HG03196 (cell line): Measurements from ENCODE around the gene NME4.
"Not testable (repeated sequence)": the region's sequence is repeated elsewhere in the genome, so short reads cannot be mapped to it uniquely, and the experiment has no call there.

Experiments
- ATAC-seq: cut with Tn5 transposase; IDR thresholded peaks from one replicate; pipeline ENCODE4 v1.9.1; 2021; ENCODE audit not compliant: unreplicated experiment

NME4 gene

DNA sequence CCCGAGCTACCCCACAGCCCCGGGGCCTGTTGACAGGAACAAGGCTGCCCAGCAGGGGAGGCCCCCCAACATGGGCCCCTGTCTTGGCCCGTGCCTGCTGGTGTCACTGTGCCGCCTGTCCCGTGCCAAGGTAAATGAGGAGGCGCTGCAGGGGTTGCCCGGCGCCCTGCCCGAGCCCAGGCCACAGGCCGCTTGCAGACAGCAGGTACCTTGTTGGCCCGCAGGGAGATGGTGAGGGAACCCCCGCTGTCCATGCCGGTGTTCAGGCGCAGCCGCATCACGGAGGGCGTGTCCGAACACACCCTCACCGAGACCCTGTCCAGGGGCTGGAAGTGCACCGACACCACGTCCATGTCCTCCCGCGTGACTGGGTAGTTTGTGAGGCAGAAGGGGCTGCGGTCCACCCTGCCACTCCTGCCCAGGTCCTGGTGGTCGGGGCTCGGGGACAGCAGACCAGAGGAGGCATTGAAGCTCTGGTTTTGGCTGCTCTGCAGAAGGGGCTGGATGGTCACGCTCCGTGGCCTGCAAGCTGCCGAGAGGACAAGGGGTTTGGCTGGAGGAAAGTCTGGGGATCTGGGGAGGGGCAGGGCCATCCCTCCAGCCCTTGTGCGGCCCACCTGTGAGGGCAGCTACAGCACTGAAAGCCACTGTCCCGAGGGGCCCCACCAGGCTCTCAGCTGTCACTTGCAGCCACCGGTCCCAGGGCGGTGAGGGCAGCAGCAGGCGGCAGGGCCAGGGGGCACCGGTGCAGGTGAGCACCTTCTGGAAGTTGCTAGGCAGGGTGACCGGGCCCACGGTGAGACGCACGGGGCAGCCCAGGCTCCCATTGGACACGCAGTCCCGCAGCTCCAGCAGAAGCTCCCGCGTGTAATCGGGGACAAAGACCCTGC lies 20.8 kb upstream of the NME4 start:
- ATAC-seq: no peak

DNA sequence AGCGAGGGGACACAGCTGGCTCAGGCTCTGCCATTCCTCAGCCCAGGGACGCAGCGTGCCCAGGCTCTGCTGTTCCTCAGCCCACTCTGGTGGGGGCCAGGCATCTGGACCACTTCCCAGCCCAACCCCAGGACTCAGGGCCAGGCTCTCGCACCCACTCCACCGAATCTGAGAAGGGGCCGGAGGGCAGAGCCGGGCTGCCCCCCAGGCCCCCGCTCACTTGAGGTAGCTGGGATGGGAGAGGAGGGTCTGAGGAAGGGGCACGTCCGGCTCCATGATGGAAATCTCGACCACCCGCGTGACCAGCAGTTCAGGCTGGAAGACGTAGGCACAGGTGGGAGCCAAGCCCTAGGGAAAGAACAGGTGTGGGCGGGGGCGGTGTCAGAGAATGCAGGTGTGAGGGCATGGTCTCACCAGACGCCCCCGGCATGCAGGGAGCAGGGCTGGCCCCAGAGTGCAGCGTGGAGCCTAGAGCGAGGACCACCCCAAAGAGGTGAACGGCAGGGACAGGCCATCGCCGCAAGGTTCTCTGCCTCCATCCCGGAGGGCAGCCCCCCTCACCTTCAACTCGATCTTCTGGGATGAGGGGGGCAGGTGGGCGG lies 20.1 kb upstream of the NME4 start:
- ATAC-seq: no peak

DNA sequence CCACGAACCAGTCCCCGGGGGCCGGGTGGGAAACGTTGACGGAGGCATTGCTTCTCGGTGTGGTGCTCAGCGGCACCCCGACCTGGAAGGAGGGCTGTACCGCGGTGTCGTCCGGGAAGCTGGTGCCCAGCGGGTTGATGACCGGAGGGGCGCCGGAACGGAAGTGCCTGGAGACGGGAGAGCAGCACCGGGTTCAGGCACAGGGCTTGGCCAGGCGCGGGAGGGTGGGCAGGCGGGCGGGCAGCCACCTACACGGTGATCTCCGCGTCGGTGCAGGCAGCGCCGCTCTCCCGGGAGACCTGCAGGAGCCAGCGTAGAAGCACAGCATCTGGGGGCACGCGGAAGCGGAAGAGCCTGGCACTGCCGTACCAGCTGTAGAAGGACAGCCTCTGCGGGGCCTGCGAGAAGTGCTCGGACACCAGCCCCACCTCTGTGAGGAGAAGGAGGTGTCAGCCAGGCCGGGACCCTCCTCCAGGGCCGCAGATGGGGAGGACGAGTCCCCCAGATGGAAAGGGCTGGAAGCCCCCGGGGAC lies 19.5 kb upstream of the NME4 start:
- no peak for ATAC-seq

DNA sequence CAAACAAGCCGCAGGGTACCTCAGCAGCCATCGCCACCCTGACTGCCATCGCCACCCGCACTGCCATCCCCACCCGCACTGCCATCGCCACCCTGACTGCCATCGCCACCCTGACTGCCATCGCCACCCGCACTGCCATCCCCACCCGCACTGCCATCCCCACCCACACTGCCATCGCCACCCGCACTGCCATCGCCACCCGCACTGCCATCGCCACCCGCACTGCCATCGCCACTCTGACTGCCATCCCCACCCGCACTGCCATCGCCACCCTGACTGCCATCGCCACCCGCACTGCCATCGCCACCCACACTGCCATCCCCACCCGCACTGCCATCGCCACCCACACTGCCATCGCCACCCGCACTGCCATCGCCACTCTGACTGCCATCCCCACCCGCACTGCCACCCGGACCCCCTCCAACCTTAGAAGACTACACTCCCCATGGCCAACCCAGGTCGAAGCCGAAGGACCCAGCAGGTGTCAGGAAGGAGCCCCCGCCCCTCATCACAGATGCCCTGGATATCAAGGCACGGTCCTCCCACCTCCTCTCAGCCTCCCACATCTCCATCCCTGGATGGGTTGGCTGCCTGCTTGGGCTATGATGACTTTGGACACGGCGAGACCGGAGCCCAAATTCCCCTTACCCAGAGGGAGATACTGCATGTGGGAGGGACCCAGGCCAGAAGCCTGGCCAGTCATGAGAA lies 18.7 kb upstream of the NME4 start:
- ATAC-seq: not testable (repeated sequence)

DNA sequence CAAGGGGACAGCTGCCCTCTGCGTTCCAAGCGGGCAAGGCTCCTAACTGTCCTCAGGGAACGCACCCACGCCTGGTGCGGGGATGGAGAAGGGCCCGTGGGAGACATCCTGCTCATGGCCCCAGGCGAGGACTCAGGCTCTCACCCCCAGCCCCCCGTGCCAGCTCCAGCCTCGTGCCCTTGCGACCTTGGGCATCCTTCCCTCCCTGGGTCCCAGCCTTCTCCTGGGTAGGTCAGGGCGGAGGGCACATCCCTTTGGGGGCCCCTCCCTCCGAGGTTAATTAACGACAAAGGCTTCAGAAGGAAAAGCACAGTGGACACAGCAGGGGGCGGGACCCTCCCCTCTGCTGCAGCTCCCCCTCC lies 18.2 kb upstream of the NME4 start:
- no peak for ATAC-seq

DNA sequence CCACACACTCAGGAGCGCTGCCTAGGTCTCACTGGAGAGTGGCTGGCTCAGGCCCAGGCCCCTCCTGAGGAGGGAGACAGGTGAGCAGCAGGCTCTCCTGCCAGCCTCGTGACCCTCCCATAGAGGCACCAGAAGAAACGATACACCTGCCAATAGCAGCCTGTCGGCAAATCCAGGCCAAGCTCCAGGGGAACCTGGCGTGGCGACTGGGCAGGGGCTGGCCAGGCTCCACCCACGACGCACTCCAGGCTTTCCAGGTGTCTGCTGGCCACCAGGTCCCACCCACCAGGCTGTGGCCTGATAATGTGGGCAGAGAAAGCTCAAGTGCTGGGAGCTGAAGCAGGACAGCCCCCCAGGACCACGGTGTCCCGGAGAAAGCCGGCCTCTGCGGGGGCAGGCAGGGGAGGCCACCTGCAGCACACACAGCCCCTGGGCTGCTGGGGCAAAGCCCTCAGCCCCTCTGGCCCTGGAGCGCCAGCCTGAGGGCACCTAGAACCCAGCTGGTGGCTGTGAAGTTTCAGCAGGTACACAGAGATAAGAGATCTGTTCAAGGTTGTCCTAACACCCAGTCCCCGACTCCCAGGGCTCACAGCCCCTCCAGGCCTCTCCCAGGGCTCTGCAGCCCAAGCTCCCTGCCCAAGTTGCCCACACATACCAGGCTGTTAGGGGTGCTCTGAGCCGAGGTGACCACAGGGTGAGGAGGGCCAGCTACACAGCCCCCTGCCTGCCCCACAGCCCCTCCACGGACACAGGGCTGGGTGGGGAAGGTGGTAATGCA lies 17.6 kb upstream of the NME4 start:
- ATAC-seq: no peak

DNA sequence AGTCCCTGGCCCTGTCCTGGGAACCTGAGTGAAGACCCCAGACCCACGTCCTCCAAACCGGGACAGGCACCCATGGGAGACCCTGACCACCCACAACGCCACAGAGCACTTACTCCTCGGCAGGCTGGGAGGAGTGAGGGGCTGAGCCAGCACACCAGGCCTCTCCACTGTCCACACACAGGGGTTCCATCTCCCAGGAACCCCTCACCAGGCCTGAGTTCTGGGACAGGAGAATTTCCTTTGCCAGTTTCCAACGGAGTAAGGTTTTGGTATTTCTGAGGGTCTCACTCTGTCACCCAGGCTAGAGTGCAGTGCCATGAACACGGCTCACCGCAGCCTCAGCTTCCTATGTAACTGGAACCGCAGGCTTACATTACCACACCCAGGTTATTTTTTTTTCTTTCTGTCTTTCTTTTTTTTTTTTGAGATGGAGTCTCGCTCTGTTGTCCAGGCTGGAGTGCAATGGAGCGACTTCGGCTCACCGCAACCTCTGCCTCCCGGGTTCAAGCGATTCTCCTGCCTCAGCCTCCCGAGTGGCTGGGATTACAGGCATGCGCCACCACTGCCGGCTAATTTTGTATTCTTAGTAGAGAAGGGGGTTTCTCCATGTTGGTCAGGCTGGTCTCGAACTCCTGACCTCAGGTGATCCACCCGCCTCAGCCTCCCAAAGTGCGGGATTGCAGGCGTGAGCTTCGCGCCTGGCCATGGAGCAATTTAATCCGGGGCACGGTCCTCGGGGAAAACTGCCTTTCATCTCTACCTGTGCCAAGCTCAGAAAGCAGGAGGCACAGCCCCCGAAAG lies 16.8 kb upstream of the NME4 start:
- no peak for ATAC-seq

DNA sequence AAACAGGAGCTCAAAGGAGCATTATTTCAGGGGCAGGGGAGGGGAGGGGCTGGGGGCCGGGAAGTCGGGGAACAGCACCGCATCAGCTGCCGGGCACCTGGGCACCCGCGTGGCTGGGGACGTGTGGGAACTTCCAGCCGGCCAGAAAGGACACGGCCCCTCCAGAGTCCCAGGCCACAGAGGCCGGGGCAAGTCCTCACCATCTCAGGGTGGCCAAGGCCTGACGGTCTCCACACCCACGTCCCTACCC lies 16.3 kb upstream of the NME4 start:
- ATAC-seq: no peak

DNA sequence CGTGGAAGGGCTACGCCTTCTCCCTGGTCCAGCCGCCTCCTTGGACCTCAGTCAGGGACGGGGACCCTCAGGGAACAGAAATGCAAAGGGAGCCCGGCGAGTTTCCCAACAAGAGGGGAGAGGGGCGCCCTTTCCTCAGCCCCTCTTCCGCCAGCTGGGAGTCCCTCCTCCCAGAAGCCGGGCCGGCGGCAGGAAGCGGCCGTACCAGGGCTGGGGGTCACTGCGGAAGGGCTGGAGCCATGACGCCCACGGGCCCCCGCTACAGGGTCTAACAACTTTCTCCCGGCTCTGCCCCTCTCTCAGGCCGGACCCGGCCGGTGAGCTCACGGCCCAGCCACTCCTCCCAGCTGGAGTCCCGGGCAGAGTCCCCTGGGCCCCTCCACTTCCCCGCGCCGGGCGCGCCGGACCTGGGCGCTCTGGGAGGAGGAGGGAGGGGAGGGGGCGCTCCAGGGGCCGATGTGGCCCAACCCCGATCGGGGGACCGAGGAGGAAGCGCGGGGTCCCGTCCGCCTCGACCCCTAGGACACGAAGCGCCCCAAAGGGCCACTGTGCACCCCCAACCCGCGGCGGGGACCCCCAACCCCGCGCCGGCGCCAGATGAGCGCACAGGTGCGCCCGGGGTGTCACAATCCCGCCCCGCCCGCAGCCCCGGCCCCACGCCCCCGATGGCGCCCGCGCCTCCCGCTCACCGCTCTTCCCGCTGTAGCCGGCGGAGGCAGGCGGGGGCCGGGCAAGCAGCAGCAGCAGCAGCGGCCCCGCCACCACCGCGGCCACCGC lies 15.8 kb upstream of the NME4 start:
- no peak for ATAC-seq

DNA sequence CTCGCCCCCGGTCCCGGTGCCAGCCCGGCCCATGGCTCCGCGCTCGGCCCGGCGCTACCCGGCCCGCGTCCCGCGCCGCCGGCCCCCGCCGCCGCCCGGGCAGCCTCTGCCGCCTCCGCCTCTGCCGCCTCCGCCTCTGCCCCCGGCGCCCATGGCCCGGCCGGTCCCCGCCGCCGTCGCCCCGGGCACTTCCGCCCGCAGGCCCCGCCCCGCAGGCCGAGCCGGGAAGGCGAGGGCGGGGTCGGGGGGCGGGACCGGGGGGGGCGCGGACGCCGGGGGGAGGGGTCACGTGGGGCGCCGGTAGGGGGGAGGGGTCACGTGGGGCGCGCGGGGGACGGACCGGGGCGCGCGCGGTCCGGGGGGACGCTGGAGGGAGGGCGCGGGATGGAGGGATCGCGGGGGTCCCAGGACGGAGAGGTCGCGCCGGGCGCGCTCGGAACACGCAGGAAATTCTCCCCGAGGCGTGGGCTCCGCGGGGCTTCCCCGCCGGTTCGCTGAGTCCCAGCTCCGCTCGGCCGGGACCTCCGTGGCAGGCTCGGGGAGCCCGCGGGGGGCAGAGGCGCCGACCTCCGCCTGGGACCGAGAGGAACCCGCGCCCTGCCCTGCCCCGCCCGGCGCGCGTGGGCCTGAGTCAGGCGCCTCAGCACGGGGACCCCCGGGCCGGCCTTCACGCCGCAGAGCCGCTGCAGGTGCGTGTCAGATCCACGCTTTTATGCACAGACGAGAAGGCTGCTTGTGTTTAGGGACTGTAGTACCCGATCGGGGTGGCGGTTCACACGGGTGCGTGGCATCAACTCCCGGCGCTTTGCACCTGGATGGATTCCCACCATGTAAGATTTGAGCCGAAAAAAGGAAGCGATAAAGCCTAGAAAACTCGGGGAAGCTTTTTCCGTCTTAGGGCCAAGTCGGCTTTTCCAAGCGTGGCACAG lies 14.9 kb upstream of the NME4 start, which contains the start of gene PGAP6:
Gene PGAP6 (minus strand): TSS at position 190 of the 929 bp plus-strand sequence. CDS start 157 bp downstream, at position 33.
- ATAC-seq: no peak

DNA sequence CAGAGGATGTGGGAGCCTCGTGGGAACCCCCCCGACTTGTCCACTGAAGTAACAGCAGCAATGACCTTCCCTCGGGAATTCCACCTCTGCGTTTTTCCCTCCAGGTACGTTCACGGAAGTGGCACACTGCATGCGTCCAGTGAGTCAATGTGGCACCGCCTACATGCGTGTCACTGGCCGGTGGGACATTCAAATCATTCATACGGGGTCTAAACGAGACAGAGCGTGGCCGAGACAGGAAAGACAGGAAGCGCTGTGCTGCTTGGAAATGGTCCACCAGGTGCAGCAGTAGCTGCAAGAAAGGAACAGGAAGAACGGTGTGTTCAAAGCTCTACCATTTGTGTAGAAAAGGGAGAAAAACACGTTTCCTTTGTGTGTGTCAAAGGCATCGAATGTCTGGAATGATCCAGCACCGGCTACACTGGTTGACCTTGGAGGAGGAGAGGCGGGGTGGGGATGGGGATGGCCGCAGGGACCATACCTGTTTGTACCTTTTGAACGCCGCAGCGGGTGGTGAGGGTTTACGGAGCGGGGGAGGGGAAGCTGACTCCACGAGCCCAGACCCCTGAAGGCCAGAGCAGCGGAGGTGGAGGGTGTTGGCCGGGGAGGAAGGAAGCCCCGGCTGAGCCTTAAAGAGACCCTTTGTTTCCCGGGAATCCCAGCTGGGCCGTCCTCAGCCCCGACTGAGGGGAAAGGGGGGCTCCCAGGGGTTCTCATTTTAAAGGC lies 13.5 kb upstream of the NME4 start:
- ATAC-seq: no peak

DNA sequence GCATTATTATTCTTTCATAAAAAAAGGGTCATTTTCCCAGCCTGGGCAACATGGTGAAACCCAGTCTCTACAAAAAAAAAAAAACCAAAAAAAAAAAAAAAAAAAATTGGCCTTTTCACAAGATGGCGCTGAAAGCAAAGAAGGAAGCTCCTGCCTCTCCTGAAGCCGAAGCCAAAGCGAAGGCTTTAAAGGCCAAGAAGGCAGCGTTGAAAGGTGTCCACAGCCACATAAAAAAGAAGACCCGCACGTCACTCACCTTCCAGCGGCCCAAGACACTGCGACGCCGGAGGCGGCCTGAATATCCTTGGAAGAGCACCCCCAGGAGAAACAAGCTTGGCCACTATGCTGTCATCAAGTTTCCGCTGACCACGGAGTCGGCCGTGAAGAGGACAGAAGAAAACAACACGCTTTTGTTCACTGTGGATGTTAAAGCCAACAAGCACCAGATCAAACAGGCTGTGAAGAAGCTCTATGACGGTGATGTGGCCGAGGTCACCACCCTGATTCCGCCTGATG lies 10.3 kb upstream of the NME4 start:
- no peak for ATAC-seq

DNA sequence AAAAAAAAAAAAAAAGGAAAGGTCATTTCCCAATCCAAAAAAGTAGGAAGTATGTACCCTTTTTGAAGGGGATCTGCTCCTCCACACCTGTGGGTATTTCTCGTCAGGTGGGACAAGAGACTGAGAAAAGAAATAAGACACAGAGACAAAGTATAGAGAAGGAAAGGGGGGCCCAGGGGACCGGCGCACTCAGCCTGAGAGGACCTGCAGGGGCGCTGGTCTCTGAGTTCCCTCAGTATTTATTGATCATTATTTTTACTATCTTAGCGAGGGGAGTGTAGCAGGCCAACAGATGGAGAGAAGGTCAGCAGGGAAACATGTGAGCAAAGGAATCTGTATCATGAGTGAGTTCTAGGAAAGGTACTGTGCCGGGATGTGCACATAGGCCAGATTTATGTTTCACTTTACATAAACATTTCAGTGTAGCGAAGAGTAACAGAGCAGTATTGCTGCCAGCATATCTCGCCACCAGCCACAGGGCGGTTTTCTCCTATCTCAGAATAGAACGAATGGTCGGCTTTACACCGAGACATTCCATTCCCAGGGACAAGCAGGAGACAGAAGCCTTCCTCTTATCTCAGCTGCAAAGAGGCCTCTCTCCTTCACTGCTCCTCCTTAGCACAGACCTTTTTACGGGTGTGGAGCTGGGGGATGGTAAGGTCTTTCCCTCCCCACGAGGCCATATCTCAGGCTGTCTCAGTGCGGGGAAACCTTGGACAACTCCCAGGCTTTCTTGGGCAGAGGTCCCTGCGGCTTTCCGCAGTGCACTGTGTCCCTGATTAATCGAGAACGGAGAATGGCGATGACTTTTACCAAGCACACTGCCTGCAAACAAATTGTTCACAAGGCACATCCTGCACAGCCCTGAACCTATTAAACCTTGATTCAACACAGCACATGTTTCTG lies 9.0 kb upstream of the NME4 start:
- not testable (repeated sequence) for ATAC-seq

DNA sequence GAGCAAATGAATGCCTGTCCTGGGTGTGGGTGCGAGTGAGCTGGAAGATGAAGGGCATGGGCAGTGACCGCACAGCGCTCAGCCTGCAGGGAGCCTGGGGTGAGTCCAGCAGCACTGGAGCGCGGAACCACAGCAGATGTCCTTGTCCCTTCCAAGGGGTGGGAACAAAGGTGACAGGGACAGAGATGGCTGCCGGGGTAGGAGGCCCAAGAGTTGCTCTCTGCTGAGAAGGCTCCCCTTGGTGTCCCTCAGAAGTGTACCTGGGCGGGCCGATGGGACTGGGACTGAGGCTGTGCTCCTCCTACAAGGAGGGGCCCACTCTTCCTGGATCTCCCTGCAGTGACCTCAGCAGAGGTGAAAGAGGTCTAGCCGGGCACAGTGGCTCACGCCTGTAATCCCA lies 7.6 kb upstream of the NME4 start:
- no peak for ATAC-seq

DNA sequence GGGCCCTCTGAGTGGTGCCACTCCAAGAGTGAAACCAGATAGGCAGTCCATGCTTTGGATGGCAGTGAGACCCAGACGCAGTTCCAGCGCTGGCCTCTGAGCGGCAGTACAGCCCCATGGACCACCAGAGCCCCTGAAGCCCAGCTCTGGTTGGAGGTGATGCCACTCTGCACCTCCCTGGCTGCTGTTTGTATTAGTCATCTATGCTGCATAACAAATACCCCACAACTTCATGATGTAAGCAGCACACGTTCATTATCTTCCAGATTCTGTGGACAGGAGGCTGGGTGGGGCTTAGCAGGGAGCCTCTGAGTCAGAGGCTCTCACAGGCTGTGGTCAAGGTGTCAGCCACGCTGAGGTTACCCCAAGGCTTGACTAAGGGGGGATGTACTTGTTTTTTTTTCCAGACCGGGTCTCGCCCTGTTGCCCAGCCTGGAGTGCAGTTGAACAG lies 5.1 kb upstream of the NME4 start:
- no peak for ATAC-seq

DNA sequence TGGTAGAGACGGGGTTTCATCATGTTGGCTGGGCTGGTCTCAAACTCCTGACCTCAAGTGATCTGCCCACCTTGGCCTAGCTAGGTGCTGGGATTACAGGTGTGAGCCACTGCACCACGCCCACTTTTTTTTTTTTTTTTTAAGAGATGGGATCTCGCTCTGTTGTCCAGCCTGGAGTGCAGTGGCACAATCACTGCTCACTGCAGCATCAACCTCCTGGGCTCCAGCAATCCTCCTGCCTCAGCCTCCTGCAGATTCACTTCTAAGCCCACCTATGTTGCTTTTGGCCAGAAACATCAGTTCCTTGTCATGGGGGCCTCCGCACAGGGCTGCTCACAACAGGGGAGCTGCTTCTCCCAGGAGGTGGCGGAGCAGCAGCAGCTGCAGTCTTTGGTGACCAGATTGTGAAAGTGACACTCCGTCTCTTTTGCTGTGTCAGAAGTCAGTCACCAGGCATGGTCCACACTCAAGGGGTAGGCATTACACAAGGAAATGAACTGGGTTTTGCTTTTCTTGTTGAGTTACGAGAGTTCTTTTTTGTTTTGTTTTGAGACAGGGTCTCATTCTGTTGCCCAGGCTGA lies 4.5 kb upstream of the NME4 start:
- no peak for ATAC-seq
